Right lobe of liver (tissue), 6 donors: Measurements from ENCODE around the gene ZDHHC13. TPM values are rescaled to one million over a fixed set of nuclear protein-coding genes. Genes with fewer than 3 reads are reported as not detected.

ENCODE experiments used
- ATAC-seq, 4 donors: fragments of 200-7000 bp; cut with Tn5 transposase; one replicate each; pipeline ENCODE4 v1.9.1; 2020; ENCODE audit warnings: mild to moderate bottlenecking in 4 of 4, moderate library complexity in 4 of 4
- DNase-seq, 3 donors: peaks; one replicate each; pipeline ENCODE4 v3.0.0-alpha.2; 2020
- H3K27ac ChIP-seq, 3 donors: fragments of 200-600 bp; one replicate each; pipeline ENCODE4 v1.8.0; 2022
- H3K27me3 ChIP-seq, 2 donors: fragments of 200-600 bp; one replicate each; pipeline ENCODE4 v1.8.0; 2022
- H3K36me3 ChIP-seq, 4 donors: fragments of 200-600 bp; sonication (generic) in 1 of 4; one replicate each; pipeline versions ENCODE4 v1.5.1 to v1.8.0; 2017 to 2022; ENCODE audit warnings: control low read depth in 1 of 4
- H3K4me1 ChIP-seq, 4 donors: fragments of 200-600 bp; sonication (generic) in 1 of 4; one replicate each; pipeline versions ENCODE4 v1.5.1 to v1.8.0; 2017 to 2022; ENCODE audit warnings: control low read depth in 1 of 4
- H3K4me3 ChIP-seq, 3 donors: fragments of 200-600 bp; one replicate each; pipeline ENCODE4 v1.8.0; 2022
- H3K9me3 ChIP-seq, 4 donors: fragments of 200-600 bp; sonication (generic) in 1 of 4; one replicate each; pipeline versions ENCODE4 v1.5.1 to v1.8.0; 2017 to 2022; ENCODE audit warnings: control low read depth in 1 of 4
- POLR2A ChIP-seq: fragments of 450-650 bp; IDR thresholded peaks from one replicate; pipeline ENCODE4 v1.6.1; 2017; ENCODE audit warnings: antibody characterized with exemption, mild to moderate bottlenecking
- WGBS: methylation state at CpG from one replicate; pipeline ENCODE4 v1.1.6; 2018; ENCODE audit warnings: low coverage, low lambda C conversion rate; ENCODE audit not compliant: insufficient coverage; ENCODE audit errors: missing lambda C conversion rate; 5-methylcytosine and 5-hydroxymethylcytosine counted together
- intact Hi-C, 2 donors: fragments of 100-400 bp; cut with DNase I; formaldehyde crosslinking; loops; one replicate each; pipeline versions ENCODE4 v1.11.2 to v1.14.1; 2022
- total RNA-seq, 6 experiments: library from RNA; depleted of rRNA in 2 of 6; stranded (reverse); fragments of >200 nt in 2 of 6; fragmentation: NEBNext Ultra II Directional in 3 of 6; extraction: Animal tissue kit (Norgen Biotek cat#: 25700) in 3 of 6; gene quantifications; one replicate each; pipeline versions ENCODE4 v1.1.0 to v1.2.4, GENCODE V29; 2016 to 2023
- TF ChIP-seq, protein P1 (sequence below), 4 donors: fragments of 200-600 bp in 3 of 4; fragments of 450-650 bp in 1 of 4; IDR thresholded peaks; one replicate each; pipeline versions ENCODE4 v1.5.1 to v1.8.0; 2016 to 2022; ENCODE audit warnings: antibody characterized with exemption in 4 of 4, mild to moderate bottlenecking in 2 of 4
- donor health status: DM: no; HTN: yes; CAD: no.
- donor health status: DM: no; HTN: no; CAD: no.
- donor health status: DM: no; HTN: no; CAD: no.
- donor health status: DM: no; HTN: yes; CAD: no.
- donor health status: DM: no; HTN: yes; CAD: no.

The ZDHHC13 gene
- total RNA-seq, 6 experiments from 2014 or later: 0.73 to 4.2 (median 2.2) TPM

DNA sequence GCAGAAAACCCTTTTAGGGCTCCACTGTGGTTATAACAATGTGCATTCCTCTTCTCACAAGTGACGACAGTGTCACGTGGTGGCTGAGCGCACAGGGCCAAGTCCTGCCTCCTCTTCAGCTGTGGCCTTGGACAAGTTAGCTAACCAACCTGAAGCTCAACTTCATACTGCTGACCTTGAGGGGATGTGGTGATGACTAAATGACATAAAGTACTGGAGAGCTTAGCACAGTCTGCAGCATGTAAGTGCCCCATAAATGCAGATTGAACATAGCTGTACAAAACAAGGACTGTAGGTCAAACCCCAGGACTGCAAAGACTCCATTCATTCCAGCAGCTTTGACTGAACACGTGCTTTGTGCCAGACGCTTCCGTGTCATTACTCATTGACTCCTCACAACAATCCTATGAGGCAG is 36.4 kb upstream of the ZDHHC13 start:
- intact Hi-C loops: no loop called here

DNA sequence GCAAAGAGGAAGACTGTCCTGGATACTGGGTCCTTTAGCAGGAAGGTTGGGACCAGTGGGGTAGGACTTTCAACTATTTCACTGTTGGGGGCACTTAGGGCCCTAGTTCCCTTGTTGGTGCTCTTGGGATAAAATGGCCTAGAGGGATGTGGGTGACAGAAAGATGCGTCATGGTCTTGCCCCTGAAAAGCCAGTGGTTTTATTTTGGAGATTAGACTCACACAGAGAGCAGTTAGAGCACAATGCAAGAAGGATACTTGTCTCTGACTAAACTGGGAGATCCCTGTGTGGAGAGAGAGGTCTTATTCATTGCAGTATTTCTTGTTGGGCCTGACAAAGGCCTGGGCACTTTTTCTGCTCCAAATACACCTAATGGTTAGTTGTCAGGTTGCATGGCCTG is 33.8 kb upstream of the ZDHHC13 start:
- TF ChIP-seq, protein P1, sequence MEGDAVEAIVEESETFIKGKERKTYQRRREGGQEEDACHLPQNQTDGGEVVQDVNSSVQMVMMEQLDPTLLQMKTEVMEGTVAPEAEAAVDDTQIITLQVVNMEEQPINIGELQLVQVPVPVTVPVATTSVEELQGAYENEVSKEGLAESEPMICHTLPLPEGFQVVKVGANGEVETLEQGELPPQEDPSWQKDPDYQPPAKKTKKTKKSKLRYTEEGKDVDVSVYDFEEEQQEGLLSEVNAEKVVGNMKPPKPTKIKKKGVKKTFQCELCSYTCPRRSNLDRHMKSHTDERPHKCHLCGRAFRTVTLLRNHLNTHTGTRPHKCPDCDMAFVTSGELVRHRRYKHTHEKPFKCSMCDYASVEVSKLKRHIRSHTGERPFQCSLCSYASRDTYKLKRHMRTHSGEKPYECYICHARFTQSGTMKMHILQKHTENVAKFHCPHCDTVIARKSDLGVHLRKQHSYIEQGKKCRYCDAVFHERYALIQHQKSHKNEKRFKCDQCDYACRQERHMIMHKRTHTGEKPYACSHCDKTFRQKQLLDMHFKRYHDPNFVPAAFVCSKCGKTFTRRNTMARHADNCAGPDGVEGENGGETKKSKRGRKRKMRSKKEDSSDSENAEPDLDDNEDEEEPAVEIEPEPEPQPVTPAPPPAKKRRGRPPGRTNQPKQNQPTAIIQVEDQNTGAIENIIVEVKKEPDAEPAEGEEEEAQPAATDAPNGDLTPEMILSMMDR (IDR thresholded peaks at IDR 0.05): no peak
- no peak for TF ChIP-seq POLR2A
- WGBS: 100% methylated on average over 1 of the region's 1 CpG
- H3K36me3 ChIP-seq: no peaks in the 10 kb centered on the region

More for the DNA sequence above, 36.4 kb upstream of the ZDHHC13 start:
- TF ChIP-seq, protein P1 (IDR thresholded peaks at IDR 0.05): no peak
- TF ChIP-seq POLR2A: no peak
- Histone ChIP-seq H3K4me1 (peaks cover 0 to 4% (median 0%) of the 10 kb centered on the region in 4 donors), H3K4me3 (no peak overlapping the region), H3K27ac (no peak overlapping the region), H3K27me3 (no peaks in the 10 kb centered on the region), H3K9me3 (no peaks in the 10 kb centered on the region), H3K36me3 (no peaks in the 10 kb centered on the region)
- ATAC-seq (no peak), DNase-seq (no peak)
- 61% methylated on average over 6 of the region's 6 CpGs for WGBS

DNA sequence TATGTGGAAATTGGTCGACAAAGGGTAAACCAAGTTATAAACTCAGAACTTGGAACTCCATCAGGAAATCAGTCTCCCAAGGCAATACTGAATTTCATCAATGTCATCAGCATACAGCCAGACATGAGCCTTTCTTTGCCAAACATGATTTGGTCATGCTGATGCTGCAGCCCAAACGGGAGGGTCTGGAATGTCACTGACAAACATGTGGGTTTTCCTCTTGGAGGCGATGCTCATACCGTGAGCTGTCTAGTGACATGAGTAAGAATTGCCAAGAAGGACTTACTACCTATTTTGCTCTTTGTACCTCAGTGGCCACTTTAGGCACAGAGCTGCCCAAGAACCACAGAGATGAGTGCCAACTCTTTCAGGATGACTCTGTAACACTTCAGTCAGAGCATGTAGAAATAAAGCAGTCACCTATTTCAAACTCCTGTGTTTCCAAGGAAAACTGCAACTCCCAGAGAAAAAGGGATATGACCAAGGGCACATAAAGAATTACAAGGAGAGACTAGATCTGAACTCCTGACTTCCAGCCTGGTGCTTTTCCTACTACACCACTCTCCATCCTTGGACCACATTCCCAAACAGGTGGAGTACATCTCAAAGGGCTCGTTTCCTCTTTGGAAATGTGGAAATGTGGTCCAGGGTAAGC is 32.2 kb upstream of the ZDHHC13 start:
- DNase-seq (no peak), ATAC-seq (no peak)
- no peak overlapping the region for H3K4me3 ChIP-seq
- H3K27me3 ChIP-seq: no peaks in the 10 kb centered on the region
- H3K4me1 ChIP-seq: no peaks in the 10 kb centered on the region
- intact Hi-C loops: no loop called here
- no peaks in the 10 kb centered on the region for H3K9me3 ChIP-seq
- WGBS: 58% methylated on average over 2 of the region's 5 CpGs
- H3K36me3 ChIP-seq: no peaks in the 10 kb centered on the region
- TF ChIP-seq, protein P1 (IDR thresholded peaks at IDR 0.05): no peak
- TF ChIP-seq POLR2A: no peak
- H3K27ac ChIP-seq: no peak overlapping the region

More for the DNA sequence above, 33.8 kb upstream of the ZDHHC13 start:
- no peak overlapping the region for H3K27ac ChIP-seq
- DNase-seq: no peak
- H3K27me3 ChIP-seq: no peaks in the 10 kb centered on the region
- H3K4me3 ChIP-seq: no peak overlapping the region
- no peaks in the 10 kb centered on the region for H3K9me3 ChIP-seq
- ATAC-seq: no peak
- intact Hi-C loops: no loop called here
- H3K4me1 ChIP-seq: no peaks in the 10 kb centered on the region

DNA sequence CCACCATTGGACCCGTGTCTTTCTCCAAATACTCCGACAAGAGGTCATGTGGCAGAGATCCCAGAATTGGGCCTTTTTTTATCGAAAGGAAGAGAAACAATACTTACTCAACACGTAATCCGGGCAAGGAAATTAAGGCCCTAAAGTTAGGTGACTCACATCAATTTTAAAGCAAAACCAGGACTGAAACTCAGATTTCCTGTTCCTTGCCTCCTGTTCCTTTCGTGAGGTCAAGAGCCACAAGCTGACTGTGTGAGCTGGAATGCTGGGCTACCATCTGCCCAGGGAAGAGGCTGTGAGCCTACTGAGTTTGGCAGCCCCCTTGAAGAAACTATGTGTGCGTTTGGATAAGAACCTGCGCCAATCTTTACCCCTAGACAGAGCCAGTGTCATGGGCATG is 29.3 kb upstream of the ZDHHC13 start:
- intact Hi-C loops: no loop called here
- WGBS: 62% methylated on average over 8 of the region's 8 CpGs

More for the DNA sequence above, 29.3 kb upstream of the ZDHHC13 start:
- peak in 2 of 4 donors; percentile 71 to 81 for ATAC-seq
- H3K4me3 ChIP-seq: no peak overlapping the region
- no peaks in the 10 kb centered on the region for H3K4me1 ChIP-seq
- no peak for DNase-seq
- no peaks in the 10 kb centered on the region for H3K27me3 ChIP-seq
- no peaks in the 10 kb centered on the region for H3K9me3 ChIP-seq
- TF ChIP-seq, protein P1 (IDR thresholded peaks at IDR 0.05): no peak
- H3K36me3 ChIP-seq: no peaks in the 10 kb centered on the region
- peak overlapping the region in 1 of 3 donors; percentile 24 for H3K27ac ChIP-seq
